Vagina (tissue), 2 donors: Measurements from ENCODE around the gene DYNC1I1.

Source experiments
- POLR2A ChIP-seq, 2 donors: fragments of 450-650 bp; IDR thresholded peaks; one replicate each; pipeline ENCODE4 v1.6.1; 2017; ENCODE audit warnings: antibody characterized with exemption in 2 of 2, mild to moderate bottlenecking in 2 of 2, moderate library complexity in 2 of 2
- TF ChIP-seq, protein P1 (sequence below), 3 experiments: fragments of 450-650 bp in 2 of 3; fragments of 200-600 bp in 1 of 3; sonication (generic) in 1 of 3; IDR thresholded peaks; one replicate each; pipeline ENCODE4 v1.5.1; 2017 to 2019; ENCODE audit warnings: antibody characterized with exemption in 3 of 3, mild to moderate bottlenecking in 2 of 3, moderate library complexity in 2 of 3

DNA sequence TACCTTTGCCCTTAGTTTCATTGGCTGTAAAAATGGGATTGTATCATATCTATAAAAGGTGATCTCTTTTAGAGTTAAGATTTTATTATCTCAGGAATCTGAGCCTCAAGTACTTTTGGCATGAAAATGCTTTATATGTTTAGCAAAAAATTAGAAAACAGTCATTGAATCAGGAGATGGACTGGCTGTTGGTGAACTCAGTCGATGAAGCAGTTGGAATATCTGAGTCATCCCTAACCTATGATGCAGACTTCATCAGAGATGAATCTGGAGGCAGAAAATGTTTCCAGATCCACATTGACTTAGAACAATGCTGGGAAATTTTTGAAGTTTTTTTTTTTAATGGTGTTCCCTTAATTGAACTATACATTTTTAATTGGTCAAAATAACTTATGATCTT, 321.1 kb downstream of the DYNC1I1 start:
- TF ChIP-seq, protein P1, sequence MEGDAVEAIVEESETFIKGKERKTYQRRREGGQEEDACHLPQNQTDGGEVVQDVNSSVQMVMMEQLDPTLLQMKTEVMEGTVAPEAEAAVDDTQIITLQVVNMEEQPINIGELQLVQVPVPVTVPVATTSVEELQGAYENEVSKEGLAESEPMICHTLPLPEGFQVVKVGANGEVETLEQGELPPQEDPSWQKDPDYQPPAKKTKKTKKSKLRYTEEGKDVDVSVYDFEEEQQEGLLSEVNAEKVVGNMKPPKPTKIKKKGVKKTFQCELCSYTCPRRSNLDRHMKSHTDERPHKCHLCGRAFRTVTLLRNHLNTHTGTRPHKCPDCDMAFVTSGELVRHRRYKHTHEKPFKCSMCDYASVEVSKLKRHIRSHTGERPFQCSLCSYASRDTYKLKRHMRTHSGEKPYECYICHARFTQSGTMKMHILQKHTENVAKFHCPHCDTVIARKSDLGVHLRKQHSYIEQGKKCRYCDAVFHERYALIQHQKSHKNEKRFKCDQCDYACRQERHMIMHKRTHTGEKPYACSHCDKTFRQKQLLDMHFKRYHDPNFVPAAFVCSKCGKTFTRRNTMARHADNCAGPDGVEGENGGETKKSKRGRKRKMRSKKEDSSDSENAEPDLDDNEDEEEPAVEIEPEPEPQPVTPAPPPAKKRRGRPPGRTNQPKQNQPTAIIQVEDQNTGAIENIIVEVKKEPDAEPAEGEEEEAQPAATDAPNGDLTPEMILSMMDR (IDR thresholded peaks at IDR 0.05), result no peak
- no peak for TF ChIP-seq POLR2A (IDR thresholded peaks at IDR 0.05)
